Endothelial cell (in vitro differentiated cells): ENCODE results near the gene FRMD4A. TPM values are rescaled to one million over a fixed set of nuclear protein-coding genes. Genes with fewer than 3 reads are reported as not detected.

Experiments
- DNase-seq: peaks from one replicate; pipeline ENCODE4 v3.0.0; 2021; ENCODE audit warnings: low spot score
- H3K27ac Mint-ChIP-seq: one replicate; pipeline ENCODE4 v1.8.0; 2021; ENCODE audit warnings: mixed read lengths, inconsistent platforms; ENCODE audit not compliant: unreplicated experiment
- H3K27me3 Mint-ChIP-seq: one replicate; pipeline ENCODE4 v1.8.0; 2021; ENCODE audit warnings: mild to moderate bottlenecking, moderate library complexity, mixed read lengths, inconsistent platforms; ENCODE audit not compliant: unreplicated experiment
- H3K36me3 Mint-ChIP-seq: one replicate; pipeline ENCODE4 v1.8.0; 2021; ENCODE audit warnings: mild to moderate bottlenecking, low read depth, mixed read lengths, inconsistent platforms; ENCODE audit not compliant: unreplicated experiment
- H3K4me1 Mint-ChIP-seq: one replicate; pipeline ENCODE4 v1.8.0; 2021; ENCODE audit warnings: mild to moderate bottlenecking, mixed read lengths, inconsistent platforms; ENCODE audit not compliant: unreplicated experiment
- H3K4me3 Mint-ChIP-seq: one replicate; pipeline ENCODE4 v1.8.0; 2021; ENCODE audit warnings: mild to moderate bottlenecking, mixed read lengths, inconsistent platforms; ENCODE audit not compliant: unreplicated experiment
- H3K9me3 Mint-ChIP-seq: one replicate; pipeline ENCODE4 v1.8.0; 2021; ENCODE audit warnings: mixed read lengths, inconsistent platforms; ENCODE audit not compliant: unreplicated experiment
- total RNA-seq: library from RNA; stranded (reverse); fragmentation: NEBNext Ultra II Directional; extraction: Animal tissue kit (Norgen Biotek cat#: 25700); gene quantifications from one replicate; pipeline ENCODE4 v1.2.1, GENCODE V29; 2021; ENCODE audit not compliant: unreplicated experiment
- TF ChIP-seq, protein P1 (sequence below): fragments of 200-600 bp; sonication (generic); IDR thresholded peaks from one replicate; pipeline ENCODE4 v1.5.0; 2021; ENCODE audit warnings: antibody characterized with exemption; ENCODE audit not compliant: unreplicated experiment

The FRMD4A gene
- total RNA-seq, 1 donor from 2014 or later, result 68.9 TPM

DNA sequence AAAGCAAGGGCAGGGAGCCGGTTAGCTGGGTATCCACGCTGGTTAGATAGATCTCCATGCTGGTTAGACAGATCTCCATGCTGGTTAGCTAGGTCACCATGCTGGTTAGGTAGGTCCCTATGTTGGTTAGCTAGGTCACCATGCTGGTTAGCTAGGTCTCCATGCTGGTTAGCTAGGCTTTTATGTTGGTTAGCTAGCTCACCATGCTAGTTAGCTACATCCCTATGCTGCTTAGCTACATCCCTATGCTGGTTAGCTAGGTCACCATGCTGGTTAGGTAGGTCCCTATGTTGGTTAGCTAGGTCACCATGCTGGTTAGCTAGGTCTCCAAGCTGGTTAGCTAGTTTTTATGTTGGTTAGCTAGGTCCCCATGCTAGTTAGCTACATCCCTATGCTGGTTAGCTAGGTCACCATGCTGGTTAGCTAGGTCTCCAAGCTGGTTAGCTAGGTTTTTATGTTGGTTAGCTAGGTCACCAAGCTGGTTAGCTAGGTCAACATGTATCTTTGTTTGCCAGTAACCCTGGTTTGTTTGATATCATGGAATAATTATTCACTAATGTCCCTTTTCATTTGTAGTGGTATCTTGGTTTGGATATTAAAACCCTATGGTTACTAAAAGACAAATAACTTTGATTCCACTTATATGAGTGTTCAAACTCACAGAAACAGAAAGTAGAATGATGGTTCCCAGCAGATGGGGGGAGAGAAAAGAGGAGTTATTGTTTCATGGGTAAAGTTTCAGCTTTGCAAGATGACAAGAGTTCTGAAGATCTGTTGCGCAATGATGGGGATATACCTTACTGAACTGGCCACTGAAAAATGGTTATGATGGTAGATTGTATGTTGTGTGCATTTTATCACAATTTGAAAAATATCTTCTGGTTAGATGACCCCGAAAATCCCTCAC, 607.7 kb downstream of the FRMD4A start:
- peaks cover 28% of the 10 kb centered on the region for H3K36me3 Mint-ChIP-seq
- peaks cover 10% of the 10 kb centered on the region for H3K4me1 Mint-ChIP-seq
- no peaks in the 10 kb centered on the region for H3K9me3 Mint-ChIP-seq

DNA sequence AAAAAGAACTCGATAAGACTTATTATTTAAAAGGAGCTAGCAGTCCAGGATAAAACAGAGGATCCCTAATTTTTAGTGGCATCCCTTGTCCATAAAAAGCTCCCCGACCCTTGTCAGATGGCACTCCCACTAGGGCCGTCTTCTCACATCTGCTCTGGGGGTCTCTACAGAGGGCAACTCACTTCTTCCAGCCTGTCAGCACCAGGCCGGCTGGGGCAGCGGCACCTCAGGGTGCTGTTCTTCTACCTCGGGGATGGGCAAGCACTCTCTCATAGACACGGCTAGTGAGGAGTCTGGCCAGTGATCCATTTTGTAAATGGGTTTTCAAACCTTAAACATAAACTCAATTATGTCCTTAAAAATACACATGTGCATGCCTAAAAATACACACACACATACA, 609.2 kb downstream of the FRMD4A start:
- Mint-ChIP-seq H3K4me1 (peaks cover 7% of the 10 kb centered on the region), H3K27me3 (no peaks in the 10 kb centered on the region), H3K27ac (no peak overlapping the region), H3K4me3 (no peak overlapping the region), H3K9me3 (no peaks in the 10 kb centered on the region), H3K36me3 (peaks cover 24% of the 10 kb centered on the region)
- TF ChIP-seq, protein P1, sequence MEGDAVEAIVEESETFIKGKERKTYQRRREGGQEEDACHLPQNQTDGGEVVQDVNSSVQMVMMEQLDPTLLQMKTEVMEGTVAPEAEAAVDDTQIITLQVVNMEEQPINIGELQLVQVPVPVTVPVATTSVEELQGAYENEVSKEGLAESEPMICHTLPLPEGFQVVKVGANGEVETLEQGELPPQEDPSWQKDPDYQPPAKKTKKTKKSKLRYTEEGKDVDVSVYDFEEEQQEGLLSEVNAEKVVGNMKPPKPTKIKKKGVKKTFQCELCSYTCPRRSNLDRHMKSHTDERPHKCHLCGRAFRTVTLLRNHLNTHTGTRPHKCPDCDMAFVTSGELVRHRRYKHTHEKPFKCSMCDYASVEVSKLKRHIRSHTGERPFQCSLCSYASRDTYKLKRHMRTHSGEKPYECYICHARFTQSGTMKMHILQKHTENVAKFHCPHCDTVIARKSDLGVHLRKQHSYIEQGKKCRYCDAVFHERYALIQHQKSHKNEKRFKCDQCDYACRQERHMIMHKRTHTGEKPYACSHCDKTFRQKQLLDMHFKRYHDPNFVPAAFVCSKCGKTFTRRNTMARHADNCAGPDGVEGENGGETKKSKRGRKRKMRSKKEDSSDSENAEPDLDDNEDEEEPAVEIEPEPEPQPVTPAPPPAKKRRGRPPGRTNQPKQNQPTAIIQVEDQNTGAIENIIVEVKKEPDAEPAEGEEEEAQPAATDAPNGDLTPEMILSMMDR, result no peak
- no peak for DNase-seq

More for the DNA sequence above, 607.7 kb downstream of the FRMD4A start:
- TF ChIP-seq, protein P1, result no peak
- no peak for DNase-seq
- peaks cover 1% of the 10 kb centered on the region for H3K27me3 Mint-ChIP-seq
- no peak overlapping the region for H3K4me3 Mint-ChIP-seq
- no peak overlapping the region for H3K27ac Mint-ChIP-seq

DNA sequence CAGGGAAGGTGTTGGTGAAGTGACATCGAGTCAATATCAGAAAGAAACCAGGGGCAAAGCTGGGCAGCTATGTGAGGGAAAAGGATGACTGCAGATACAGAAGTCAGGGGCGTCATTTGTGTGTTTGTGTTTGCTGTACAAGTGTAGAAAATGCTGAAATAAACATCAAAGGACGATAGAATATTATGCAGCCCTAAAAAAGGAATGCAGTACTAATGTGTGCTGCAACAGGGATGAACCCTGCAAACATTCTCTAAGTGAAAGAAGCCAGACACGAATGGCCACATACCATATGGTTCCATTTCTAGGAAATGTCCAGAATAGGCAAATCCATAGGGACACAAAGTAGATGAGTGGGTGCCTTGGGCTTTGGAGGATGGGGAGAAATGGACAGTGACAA, 610.0 kb downstream of the FRMD4A start:
- TF ChIP-seq, protein P1, result no peak
- H3K36me3 Mint-ChIP-seq, result peaks cover 19% of the 10 kb centered on the region
- no peaks in the 10 kb centered on the region for H3K27me3 Mint-ChIP-seq
- H3K4me3 Mint-ChIP-seq, result no peak overlapping the region
- H3K9me3 Mint-ChIP-seq, result no peaks in the 10 kb centered on the region
- DNase-seq, result no peak
- no peak overlapping the region for H3K27ac Mint-ChIP-seq
- H3K4me1 Mint-ChIP-seq, result peaks cover 7% of the 10 kb centered on the region

DNA sequence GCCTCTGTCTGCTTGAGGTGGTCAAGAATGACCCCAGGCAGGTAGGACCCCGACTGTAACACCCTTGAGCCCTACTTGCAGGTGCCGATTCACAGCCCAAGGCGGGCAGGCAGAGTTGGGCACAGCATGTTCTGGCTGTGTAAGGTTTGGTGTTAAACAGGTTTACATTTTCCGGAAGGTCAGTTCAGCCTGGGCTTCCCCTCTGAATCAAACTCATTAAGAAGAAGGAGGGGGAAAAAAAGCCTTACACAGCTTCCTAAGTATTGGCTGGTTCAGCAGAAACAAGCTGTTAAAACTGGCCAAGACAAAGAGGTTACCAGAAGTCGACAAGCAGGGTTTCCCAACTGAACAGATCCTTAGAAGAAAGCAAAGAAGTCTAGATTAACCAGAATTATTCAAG, 611.3 kb downstream of the FRMD4A start:
- Mint-ChIP-seq H3K27me3 (no peaks in the 10 kb centered on the region), H3K9me3 (no peaks in the 10 kb centered on the region), H3K4me1 (peaks cover 7% of the 10 kb centered on the region), H3K27ac (no peak overlapping the region), H3K4me3 (no peak overlapping the region), H3K36me3 (peaks cover 19% of the 10 kb centered on the region)
- TF ChIP-seq, protein P1, result no peak
- DNase-seq, result no peak

DNA sequence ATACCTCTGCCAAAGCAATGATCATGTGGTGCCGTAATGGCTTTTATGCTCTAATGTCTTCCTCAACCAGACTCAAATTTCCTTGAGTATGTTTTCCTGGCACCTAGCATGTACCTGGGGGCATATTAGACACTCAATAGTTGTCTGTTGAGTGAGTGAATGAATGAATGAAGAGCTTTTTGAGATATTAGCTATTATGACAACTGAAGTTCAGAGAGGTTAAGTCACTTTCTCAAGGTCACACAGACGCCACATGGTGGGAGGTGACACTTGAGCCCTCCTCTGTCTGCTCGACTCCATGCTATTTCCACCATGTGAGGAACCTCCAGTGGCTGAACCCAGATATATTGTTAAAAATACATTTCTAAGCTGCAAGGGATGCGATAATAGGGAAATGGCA, 611.9 kb downstream of the FRMD4A start:
- Mint-ChIP-seq H3K36me3 (peaks cover 19% of the 10 kb centered on the region), H3K27ac (no peak overlapping the region), H3K9me3 (no peaks in the 10 kb centered on the region), H3K4me1 (peaks cover 7% of the 10 kb centered on the region), H3K4me3 (no peak overlapping the region), H3K27me3 (no peaks in the 10 kb centered on the region)
- no peak for DNase-seq
- TF ChIP-seq, protein P1, result no peak
